Lung (tissue), 12 donors: ENCODE measurements around the gene PTPRD. TPM values are rescaled to one million over a fixed set of nuclear protein-coding genes. Genes with fewer than 3 reads are reported as not detected.

Experiments used
- ATAC-seq: fragments of 200-7000 bp; cut with Tn5 transposase; one replicate; pipeline ENCODE4 v1.9.1; 2020; ENCODE audit warnings: moderate number of reproducible peaks; ENCODE audit not compliant: insufficient read depth, low FRiP score
- DNase-seq, 3 donors: peaks; one replicate each; pipeline ENCODE4 v3.0.0-alpha.2; 2013 to 2017
- H3K27ac ChIP-seq, 2 donors: one replicate each; pipeline ENCODE4 v1.5.1; 2013; ENCODE audit warnings: mild to moderate bottlenecking in 2 of 2, moderate library complexity in 2 of 2, control low read depth in 1 of 2, inconsistent platforms in 1 of 2, low read depth in 1 of 2, low read length in 1 of 2
- H3K27me3 ChIP-seq, 3 donors: one replicate each; pipeline ENCODE4 v1.5.1; 2013; ENCODE audit warnings: low read length in 2 of 3; ENCODE audit not compliant: control insufficient read depth in 3 of 3, insufficient read depth in 3 of 3
- H3K36me3 ChIP-seq, 4 donors: one replicate each; pipeline ENCODE4 v1.5.1; 2013; ENCODE audit warnings: low read length in 4 of 4, mild to moderate bottlenecking in 1 of 4, moderate library complexity in 1 of 4; ENCODE audit not compliant: control insufficient read depth in 4 of 4, insufficient read depth in 4 of 4
- H3K4me1 ChIP-seq, 5 donors: one replicate each; pipeline ENCODE4 v1.5.1; 2013; ENCODE audit warnings: low read length in 5 of 5, mild to moderate bottlenecking in 2 of 5, moderate library complexity in 1 of 5; ENCODE audit not compliant: control insufficient read depth in 5 of 5, insufficient read depth in 5 of 5
- H3K4me3 ChIP-seq: one replicate; pipeline ENCODE4 v1.5.1; 2013; ENCODE audit warnings: mild to moderate bottlenecking, control low read depth, moderate library complexity
- H3K9ac ChIP-seq, 2 donors: one replicate each; pipeline ENCODE4 v1.5.1; 2013; ENCODE audit warnings: low read length in 2 of 2, control low read depth in 1 of 2; ENCODE audit not compliant: insufficient read depth in 1 of 2
- H3K9me3 ChIP-seq, 4 donors: one replicate each; pipeline ENCODE4 v1.5.1; 2013; ENCODE audit warnings: low read length in 3 of 4, mild to moderate bottlenecking in 1 of 4, moderate library complexity in 1 of 4; ENCODE audit not compliant: control insufficient read depth in 4 of 4, insufficient read depth in 3 of 4
- WGBS, 2 donors: extraction: QIAGEN DNeasy Blood & Tissue Kit; methylation state at CpG; one replicate each; pipeline ENCODE4 v1.1.7; 2013; 5-methylcytosine and 5-hydroxymethylcytosine counted together
- polyA plus RNA-seq, 2 donors: library from polyadenylated mRNA; stranded (reverse); fragments of 200-250 nt; gene quantifications; one replicate each; pipeline ENCODE4 v1.2.1, GENCODE V29; 2013
- total RNA-seq, 2 donors: library from RNA; depleted of rRNA in 1 of 2; stranded (reverse); fragments of >200 nt in 1 of 2; gene quantifications; one replicate each; pipeline ENCODE4 v1.2.1, GENCODE V29; 2014 to 2021
- TF ChIP-seq, protein P1 (sequence below): IDR thresholded peaks from 2 replicates; pipeline ENCODE4 v1.5.1; 2012; ENCODE audit warnings: mild to moderate bottlenecking; ENCODE audit errors: control extremely low read depth, extremely low read depth
- donor health status: control.
- donor health status: control.
- donor health status: Bipolar disorder and iron deficiency.
- donor health status: healthy.
- donor health status: DM: yes; HTN: yes; CAD: no.

Gene PTPRD
- total and polyA plus RNA-seq, 4 donors, result 1.9 to 145 (median 13.7) TPM

DNA sequence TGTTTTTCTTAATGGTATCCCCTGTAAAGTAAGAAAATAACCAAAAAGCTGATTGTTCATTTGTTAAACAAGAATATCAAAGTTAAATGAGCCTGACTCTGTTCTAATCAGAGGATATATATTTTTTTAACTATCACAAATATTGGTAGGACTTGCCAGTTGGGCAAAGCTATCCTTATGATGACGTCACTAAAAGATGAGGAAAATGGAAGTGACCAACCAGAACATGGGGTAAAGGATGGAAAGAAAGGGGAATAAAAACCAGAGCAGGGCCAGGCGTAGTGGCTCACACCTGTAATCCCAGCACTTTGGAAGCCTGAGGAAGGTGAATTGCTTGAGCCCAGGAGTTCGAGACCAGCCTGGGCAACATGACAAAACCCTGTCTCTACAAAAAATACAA is 2001.6 kb downstream of the PTPRD start:
- Histone ChIP-seq H3K36me3 (peaks cover 0 to 2% (median 0%) of the 10 kb centered on the region in 4 donors), H3K9ac (no peak overlapping the region), H3K4me1 (peaks cover 0 to 8% (median 0%) of the 10 kb centered on the region in 5 donors), H3K9me3 (no peaks in the 10 kb centered on the region), H3K27ac (no peak overlapping the region), H3K27me3 (no peaks in the 10 kb centered on the region), H3K4me3 (no peak overlapping the region)
- DNase-seq (no peak), ATAC-seq (no peak)
- 90 to 93% methylated on average over 3 of the region's 3 CpGs for WGBS, 2 donors
- TF ChIP-seq, protein P1, sequence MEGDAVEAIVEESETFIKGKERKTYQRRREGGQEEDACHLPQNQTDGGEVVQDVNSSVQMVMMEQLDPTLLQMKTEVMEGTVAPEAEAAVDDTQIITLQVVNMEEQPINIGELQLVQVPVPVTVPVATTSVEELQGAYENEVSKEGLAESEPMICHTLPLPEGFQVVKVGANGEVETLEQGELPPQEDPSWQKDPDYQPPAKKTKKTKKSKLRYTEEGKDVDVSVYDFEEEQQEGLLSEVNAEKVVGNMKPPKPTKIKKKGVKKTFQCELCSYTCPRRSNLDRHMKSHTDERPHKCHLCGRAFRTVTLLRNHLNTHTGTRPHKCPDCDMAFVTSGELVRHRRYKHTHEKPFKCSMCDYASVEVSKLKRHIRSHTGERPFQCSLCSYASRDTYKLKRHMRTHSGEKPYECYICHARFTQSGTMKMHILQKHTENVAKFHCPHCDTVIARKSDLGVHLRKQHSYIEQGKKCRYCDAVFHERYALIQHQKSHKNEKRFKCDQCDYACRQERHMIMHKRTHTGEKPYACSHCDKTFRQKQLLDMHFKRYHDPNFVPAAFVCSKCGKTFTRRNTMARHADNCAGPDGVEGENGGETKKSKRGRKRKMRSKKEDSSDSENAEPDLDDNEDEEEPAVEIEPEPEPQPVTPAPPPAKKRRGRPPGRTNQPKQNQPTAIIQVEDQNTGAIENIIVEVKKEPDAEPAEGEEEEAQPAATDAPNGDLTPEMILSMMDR, result no peak

- 76 to 89% methylated on average over 3 of the region's 3 CpGs for WGBS, 2 donors
Measured at GRCh38 chr9:8610256-8610655, 2002.5 kb downstream of the PTPRD start.

DNA sequence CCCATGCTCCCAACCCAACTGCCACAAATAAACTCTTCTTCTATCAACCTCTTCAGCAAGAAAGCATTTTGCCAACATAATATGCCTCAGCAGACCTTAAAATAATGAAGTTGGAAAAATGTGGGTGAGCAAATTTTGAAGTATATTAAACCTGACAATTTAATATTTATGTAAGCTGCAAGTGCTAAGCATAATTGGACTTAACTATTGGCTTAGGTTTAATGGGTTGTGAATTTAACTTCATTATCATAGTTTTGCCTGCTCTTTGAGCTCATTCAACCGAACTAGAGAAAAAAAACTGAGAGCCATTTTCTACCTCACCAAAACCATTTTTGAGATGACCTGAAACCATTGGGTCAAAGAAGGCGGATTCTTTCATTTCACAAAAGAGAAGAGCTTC is 2007.7 kb downstream of the PTPRD start:
- ATAC-seq, result no peak
- Histone ChIP-seq H3K36me3 (peaks cover 0 to 2% (median 0%) of the 10 kb centered on the region in 4 donors), H3K27ac (no peak overlapping the region), H3K4me1 (no peaks in the 10 kb centered on the region), H3K27me3 (no peaks in the 10 kb centered on the region), H3K9ac (no peak overlapping the region), H3K4me3 (no peak overlapping the region), H3K9me3 (peaks cover 0 to 2% (median 0%) of the 10 kb centered on the region in 4 donors)
- TF ChIP-seq, protein P1, result no peak
- no peak for DNase-seq
- 88 to 95% methylated on average over 2 of the region's 2 CpGs for WGBS, 2 donors

More at GRCh38 chr9:8610256-8610655, 2002.5 kb downstream of the PTPRD start:
- Histone ChIP-seq H3K9ac (no peak overlapping the region), H3K27me3 (no peaks in the 10 kb centered on the region), H3K27ac (no peak overlapping the region), H3K4me3 (no peak overlapping the region), H3K9me3 (no peaks in the 10 kb centered on the region), H3K4me1 (peaks cover 0 to 8% (median 0%) of the 10 kb centered on the region in 5 donors), H3K36me3 (peaks cover 0 to 2% (median 0%) of the 10 kb centered on the region in 4 donors)
- DNase-seq, result no peak
- TF ChIP-seq, protein P1, result no peak
- ATAC-seq, result no peak

- no peak overlapping the region for H3K27ac ChIP-seq
- H3K9ac ChIP-seq, result no peak overlapping the region
- TF ChIP-seq, protein P1, result no peak
- ATAC-seq (no peak), DNase-seq (no peak)
- 91% methylated on average over 1 of the region's 1 CpG for WGBS, 2 donors
- no peaks in the 10 kb centered on the region for H3K4me1 ChIP-seq
- H3K27me3 ChIP-seq, result no peaks in the 10 kb centered on the region
- H3K4me3 ChIP-seq, result no peak overlapping the region
- peaks cover 0 to 2% (median 0%) of the 10 kb centered on the region in 4 donors for H3K9me3 ChIP-seq
- peaks cover 0 to 2% (median 0%) of the 10 kb centered on the region in 4 donors for H3K36me3 ChIP-seq
Measured at GRCh38 chr9:8604201-8604600, 2008.6 kb downstream of the PTPRD start.
